HG03103 (cell line): ENCODE data around the gene PLAGL2.
A peak's percentile ranks its signal among the peaks of the same experiment; 100 is the strongest.
"Not testable (repeated sequence)": the region's sequence is repeated elsewhere in the genome, so short reads cannot be mapped to it uniquely, and the experiment has no call there.

Experiments used
- ATAC-seq: cut with Tn5 transposase; IDR thresholded peaks from one replicate; pipeline ENCODE4 v1.9.1; 2021; ENCODE audit warnings: low read depth; ENCODE audit not compliant: unreplicated experiment

The PLAGL2 gene, protein sequence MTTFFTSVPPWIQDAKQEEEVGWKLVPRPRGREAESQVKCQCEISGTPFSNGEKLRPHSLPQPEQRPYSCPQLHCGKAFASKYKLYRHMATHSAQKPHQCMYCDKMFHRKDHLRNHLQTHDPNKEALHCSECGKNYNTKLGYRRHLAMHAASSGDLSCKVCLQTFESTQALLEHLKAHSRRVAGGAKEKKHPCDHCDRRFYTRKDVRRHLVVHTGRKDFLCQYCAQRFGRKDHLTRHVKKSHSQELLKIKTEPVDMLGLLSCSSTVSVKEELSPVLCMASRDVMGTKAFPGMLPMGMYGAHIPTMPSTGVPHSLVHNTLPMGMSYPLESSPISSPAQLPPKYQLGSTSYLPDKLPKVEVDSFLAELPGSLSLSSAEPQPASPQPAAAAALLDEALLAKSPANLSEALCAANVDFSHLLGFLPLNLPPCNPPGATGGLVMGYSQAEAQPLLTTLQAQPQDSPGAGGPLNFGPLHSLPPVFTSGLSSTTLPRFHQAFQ

DNA sequence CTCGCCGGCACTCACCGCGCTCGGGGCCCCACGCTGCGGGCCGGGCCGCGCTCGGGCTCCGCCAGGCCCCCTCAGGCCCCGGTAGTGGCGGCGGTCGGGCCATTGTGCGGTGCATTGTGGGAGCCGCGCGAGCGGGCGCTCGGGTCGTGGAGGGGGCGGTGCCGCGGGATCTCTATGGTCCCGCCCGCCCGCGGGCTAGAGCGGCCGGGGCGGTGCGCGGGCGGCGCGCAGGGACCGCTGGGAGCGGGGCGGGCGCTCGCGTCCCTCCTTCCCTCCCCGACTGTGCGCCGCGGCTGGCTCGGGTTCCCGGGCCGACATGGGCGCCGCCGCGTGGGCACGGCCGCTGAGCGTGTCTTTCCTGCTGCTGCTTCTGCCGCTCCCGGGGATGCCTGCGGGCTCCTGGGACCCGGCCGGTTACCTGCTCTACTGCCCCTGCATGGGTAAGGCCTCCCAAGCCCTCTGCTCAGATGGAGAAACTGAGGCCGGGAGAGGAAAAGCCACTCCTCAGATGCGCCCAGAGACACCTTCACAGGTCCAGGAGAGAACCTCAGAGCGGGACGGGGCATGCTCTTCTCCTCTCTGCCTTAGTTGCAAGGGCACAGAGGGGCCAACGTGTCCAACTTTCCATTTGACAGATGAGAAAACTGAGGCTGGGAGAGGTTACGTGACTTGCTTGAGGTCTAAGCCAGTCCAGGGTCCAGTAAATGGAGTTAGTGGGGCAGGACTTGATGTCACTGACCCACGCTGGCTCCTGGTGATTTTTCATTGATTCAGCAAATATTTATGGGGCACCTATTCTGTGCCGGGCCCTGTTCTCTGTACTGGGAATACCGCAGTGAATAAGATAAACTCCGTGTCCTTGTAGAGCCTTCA is at the start of gene PLAGL2, which contains the start of gene POFUT1:
TSS of gene PLAGL2 (minus strand) at position 118 of the 873 bp plus-strand sequence. CDS start 5,565 bp downstream, outside the sequence.
TSS of gene POFUT1 (plus strand) at position 255 of the 873 bp plus-strand sequence. CDS start at position 317, 62 bp downstream.
- peak; percentile 91 for ATAC-seq

DNA sequence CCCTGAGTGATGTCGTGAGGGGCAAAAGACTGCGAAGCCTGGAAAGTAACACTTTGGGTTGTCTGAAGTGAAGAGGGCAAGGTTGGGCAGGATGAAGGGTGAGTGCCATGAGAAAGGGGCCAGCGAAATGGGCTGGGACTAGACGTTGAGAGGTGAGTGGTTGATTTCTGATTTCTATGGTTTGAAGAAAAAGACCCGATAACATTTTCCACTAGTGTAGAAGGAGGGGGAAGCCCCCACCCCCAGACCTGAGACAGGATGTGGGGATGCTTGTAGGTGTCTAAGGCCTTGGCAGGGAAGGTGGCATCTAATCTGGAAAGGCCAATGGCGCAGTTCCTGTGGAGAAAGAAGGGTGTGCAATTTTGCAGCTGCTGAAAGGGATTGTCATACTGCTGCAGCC is 44.6 kb upstream of the PLAGL2 start:
- ATAC-seq = no peak

DNA sequence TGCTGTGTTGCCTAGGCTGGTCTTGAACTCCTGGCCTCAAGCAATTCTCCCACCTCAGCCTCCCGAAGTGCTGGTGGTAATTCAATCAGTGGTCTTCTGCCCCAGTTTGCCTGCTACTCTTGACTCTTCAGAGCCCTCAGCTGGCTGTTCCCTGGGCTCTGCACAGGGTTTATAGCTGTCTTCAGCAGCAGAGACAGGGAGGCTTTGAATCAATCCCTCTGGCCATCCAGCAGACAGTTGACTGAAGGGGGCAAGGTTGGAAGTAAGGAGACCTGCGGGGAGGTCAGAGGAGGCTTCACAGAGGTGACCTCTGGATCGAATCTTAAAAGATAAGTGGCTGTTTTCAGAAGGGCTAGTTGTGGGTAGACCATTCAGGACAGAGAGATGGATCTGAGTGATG is 43.9 kb upstream of the PLAGL2 start:
- no peak for ATAC-seq

DNA sequence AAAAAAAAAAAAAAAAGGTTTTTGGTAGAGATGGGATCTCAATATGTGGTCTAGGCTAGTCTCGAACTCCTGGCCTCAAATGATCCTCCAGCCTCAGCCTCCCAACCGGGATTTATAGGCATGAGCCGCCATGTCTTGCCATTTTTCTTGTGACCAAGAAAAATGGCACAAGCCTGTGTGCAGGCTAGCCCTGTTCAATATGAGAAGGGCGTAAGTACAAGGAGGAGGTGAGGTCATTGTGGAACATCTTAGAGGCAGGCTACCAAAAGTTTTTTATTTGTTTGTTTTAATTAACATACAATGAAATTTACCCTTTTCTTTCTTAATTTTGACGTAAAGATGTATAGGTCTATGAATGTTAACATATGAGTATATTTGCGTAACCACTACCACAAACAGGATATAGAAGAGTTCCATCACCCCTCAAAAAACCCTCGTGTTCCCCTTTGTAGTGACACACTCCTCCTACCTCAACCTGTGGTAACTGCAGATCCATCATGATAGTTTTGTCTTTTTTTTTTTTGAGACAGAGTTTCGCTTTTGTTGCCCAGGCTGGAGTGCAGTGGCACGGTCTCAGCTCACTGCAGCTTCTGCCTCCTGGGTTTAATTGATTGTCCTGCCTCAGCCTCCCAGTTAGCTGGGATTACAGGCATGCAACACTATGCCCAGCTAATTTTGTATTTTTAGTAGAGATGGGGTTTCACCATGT is 41.6 kb upstream of the PLAGL2 start:
- no peak for ATAC-seq

DNA sequence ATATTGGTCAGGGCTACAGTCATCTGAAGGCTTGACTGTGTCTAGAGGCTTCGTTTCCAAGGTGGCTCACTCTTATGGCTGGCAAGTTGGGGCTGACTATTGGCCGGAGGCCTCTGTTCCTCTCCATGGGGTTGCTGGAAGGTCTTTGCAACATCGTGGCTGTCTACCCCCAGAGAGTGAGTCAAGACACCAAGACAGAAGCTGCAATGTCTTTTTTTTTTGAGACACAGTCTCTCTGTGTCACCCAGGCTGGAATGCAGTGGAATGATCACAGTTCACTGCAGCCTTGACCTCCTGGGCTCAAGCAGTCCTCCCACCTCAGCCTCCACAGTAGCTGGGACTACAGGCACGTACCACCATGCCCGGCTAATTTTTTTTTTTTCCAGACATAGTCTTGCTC is 40.5 kb upstream of the PLAGL2 start:
- no peak for ATAC-seq

DNA sequence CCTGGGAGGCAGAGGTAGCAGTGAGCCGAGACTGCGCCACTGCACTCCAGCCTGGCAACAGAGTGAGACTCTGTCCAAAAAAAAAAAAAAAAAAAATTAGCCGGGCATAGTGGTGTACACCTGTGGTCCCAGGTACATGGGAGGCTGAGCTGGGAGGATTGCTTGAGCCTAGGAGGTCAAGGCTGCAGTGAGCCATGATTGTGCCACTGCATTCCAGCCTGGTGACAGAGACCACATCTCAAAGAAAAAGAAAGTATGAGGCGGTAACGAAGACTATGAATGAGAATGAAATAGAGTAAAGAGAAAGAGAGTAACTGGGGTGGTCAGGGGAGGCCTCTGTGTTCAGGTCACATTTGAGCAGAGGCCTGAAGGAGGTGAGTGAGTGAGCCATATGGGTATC is 38.7 kb upstream of the PLAGL2 start:
- not testable (repeated sequence) for ATAC-seq

DNA sequence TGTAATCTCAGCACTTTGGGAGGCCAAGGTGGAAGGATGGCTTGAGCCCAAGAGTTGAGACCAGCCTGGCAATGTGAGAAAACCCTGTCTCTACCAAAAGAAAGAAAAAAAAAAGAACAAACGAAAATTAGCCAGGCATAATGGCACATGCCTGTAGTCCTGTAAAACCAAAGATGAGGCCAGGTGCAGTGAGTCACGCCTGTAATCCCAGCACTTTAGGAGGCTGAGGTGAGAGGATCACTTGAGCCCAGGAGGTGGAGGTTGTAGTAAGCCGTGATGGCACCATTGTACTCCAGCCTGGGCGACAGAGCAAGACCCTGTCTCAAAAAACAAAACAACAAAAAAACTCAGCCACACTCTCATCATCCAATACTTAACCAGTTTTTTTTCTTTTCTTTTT is 37.4 kb upstream of the PLAGL2 start:
- ATAC-seq = no peak

DNA sequence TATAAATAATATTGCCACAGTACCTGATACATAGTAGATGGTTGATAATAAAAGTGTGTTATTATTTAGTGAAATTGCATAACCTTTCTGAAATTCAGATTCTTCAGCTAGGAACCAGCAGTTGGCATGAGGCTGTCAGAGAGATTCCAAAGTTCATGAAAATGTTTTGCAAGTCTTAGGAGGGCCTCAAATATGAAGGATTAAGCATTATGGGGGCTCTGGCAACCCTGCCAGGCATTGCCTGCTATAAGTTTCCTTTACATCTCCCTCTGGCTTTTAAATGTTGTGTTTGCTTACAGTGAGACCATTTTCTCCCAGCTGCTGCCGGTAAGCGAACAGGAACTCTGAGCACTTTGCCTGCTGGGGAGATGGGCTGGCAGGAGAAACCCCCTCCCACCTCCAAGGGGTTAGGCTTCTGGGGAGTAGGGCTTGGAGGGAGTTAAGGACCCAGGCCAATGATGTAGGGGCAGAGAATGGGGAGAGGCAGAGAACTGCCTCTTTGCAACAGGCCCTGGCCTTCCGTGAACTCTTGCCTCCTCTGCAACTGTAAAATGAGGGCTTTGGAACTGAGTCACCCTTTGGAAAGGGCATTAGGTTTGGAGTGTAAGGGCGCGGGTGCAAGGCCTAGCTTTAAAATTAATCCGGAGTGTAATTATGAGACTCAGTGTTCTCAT is 36.7 kb upstream of the PLAGL2 start:
- ATAC-seq = no peak

DNA sequence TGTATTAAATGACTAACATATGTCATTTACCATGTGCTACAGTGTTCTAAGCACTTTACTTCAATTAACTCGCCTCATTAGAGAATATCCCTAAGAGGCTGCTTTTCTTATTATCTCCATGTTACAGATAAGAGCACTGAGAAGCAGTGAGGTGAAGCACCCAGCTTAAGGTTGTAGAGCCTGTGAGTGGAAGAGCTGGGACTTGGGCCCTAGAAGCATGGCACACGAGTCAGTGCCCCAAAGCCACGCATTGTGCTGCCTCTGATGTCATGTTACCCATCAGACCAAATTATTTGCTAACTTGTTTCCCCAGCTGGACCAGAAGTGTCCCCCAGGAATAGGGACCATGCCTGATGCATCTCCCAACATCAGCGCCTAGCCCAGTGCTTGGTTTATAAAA is 34.3 kb upstream of the PLAGL2 start:
- no peak for ATAC-seq

DNA sequence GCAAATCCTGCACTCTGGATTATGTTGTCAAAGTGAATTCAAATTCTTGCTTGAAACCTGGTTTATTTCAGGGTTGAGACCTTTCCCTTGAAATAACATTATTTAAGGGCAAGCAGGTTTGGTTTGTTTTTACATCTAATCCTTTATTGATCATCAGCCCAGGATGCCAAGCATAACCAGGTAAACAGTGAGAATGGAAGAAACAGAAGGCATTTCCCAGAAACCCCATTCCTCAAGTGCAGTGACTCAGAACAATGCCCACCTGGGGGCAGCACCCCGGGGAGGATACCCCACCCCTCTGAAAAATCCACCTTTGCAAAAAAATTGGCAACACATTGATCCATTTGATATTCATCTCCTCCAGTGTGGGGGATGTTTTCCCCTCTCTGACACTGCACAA is 32.7 kb upstream of the PLAGL2 start:
- no peak for ATAC-seq

DNA sequence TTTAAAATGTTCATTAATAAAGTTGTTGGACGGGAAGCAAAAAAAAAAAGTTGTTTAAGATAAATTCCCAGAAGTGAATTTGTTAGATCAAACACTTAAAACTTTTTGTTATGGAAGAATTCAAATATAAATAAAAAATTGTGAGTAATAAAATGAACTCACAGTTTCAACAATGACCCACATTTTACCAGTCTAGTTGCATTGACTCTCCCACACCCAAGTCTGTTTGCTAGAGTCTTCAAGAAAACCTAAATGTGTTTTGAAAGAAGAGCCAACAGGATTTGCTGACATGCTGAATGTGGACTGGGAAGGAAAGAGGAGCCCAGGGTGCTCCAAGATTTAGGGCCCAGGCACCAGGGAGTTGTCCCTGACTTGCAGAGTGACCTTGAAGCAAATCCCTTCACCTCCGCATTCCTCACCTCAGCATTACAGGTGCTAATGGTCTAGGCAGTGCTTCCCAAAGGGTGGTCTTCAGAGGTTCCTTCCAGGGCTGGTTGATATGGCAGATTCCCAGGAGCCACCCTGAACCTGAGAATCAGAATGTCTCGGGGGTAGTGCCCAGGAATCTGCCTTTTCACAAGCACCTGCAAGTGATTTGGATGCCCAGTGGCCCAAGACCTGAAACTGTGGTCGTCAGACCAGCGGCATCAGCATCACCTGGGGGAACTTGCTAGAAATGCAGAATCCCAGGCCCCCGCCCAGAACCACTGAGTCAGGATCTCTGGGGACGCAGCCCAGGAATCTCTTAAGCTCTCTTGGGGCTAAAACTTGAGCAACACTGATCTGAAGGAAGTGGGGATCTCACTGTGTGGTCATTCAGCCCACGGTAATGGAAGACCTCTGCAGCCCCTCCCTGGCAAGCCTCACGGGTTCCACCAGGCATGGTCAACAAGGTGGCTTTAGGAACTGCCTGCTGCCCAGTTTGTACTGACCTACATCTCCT is 31.2 kb upstream of the PLAGL2 start:
- no peak for ATAC-seq

DNA sequence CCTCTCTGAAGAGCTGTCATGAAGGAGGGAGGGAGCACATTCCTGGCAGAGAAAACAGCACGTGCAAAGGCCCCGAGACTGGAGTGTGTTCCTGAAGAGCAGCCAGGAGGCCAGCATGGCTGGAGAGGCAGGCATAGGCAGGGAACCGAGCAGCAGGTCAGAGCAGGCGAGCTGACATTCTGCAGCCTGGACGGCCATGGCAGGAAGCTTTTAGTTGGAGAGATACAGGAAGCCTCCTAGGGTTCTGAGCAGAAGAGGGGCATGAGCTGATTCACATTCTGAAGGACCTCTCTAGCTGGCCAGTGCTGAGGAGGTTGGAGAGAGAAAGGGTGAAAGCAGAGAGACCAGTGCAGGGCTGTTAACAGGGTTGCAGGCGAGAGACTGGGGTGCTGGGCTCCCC is 29.9 kb upstream of the PLAGL2 start:
- ATAC-seq = no peak

DNA sequence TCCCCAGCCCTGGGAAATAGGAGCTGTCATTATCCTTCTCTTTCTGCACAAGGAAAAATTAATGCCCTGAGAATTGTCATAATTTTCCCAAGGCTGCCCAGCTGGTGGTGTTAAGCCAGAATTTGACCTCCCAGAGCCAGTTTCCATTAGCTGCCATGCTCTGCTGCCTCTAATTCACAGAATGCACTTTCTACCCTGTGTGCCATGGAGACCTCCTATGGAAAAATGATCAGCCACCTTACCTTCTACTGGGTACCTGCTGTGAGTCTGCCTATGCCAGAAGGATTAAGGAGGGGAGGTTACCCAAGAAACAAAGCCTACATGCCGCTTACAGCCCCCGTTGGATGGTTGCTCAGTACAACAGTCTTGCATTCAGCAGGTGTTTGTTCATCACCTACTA is 29.3 kb upstream of the PLAGL2 start:
- no peak for ATAC-seq

DNA sequence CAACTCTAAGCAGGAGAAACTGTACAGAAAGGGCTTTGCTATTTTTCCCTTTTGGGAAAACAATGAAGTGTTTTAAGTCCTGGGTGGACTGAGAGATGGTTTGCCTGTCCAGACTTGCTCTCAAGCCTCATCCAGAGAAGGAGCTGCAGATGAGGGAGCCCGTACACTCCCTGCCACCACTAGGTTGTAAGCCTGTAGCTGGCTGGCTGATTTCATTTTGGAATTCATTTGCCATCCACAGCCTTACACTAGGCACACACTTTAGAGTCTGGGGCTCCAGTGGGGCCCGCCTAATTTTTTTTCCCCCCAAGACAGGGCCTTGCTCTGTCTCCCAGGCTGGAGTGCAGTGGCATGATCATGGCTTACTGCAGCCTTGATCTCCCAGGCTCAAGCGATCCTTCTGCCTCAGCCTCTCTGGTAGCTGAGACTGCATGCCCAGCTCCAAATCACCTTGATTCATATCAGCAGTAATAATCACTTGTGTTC is 28.5 kb upstream of the PLAGL2 start:
- no peak for ATAC-seq

DNA sequence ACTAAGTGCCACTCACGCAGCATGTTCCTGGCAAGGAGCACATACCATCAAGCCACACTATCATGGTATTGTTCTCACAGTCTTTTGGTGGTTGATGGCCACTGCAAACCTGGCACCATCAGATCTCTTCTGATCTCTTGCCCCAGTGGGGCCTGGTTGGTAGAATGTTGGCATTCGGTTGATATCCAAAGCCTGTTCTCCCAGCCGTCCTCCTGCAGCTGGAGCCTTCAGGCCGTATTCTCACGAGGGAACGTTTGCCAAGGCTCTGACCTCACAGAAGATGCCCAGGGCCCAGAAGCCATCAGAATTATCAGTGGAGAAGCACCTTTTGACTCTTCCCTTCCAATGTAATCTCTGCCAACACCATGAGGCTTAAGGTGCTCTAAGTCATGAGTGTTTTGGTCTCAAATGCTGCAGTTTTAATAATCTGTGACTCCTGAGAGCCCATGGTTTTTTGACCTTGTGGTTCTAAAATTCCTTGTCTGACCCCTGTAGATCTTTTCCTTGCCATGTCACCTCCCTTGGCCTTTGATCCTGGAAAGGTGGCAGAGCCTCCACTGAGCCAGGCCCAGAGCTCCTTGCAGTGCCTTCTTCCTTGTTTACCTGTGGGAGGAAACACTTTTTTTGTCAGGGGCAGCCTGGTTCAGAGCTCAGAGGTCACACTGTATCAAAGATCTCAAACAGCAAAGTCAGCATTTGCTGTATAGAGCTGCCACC is 27.9 kb upstream of the PLAGL2 start:
- ATAC-seq = no peak

DNA sequence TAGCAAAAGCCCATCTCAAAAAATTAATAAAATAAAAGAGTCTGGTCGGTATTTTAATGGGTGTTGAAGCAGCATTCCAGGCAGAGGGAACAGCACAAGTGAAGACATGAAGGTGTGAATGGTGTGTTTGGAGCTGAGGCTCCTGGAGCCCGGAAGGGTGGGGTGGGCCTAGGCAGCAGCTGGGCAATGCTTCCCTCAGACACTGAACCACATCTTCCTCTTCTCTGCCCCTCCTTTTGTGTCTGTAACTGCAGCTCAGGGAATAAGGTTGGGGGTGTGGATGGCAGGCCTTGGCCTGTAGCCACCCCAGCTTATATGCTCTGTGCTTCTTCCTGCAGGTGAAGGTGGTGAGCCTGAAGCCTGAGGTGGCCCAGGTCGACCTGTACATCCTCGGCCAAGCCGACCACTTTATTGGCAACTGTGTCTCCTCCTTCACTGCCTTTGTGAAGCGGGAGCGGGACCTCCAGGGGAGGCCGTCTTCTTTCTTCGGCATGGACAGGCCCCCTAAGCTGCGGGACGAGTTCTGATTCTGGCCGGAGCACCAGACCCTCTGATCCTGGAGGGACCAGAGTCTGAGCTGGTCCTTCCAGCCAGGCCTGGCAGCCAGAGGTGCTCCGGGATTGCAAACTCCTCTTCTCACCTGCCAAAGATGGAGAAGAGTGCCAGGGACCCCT is 26.7 kb upstream of the PLAGL2 start:
- ATAC-seq = no peak

DNA sequence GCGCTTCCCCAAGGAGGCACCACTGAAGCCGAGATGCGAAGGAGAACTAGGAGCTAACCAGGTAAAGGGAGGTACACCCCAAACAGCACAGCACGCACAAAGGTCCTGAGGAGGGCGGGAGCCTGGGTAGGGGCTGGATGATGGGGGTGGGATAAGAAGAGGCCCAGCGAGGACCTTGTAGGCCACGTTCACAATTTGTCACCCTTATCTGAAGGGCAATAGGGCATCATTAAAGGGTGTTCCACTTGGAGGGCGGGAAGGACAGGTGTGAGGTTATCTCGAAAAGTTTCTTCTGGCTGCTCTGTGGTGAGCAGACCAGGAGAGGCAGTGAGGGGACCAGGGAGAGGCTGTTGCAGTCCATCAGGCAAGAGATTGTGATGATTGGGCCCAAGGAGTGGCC is 25.7 kb upstream of the PLAGL2 start:
- ATAC-seq = no peak
